Stomach (tissue), 4 donors: ENCODE data around the gene RFX4.

Source experiments
- CTCF ChIP-seq, 7 experiments: fragments of 450-650 bp in 4 of 7; fragments of 200-600 bp in 3 of 7; sonication (generic) in 3 of 7; IDR thresholded peaks; one replicate each; pipeline ENCODE4 v1.5.1; 2016 to 2019; ENCODE audit warnings: antibody characterized with exemption in 7 of 7, control low read depth in 2 of 7, mild to moderate bottlenecking in 1 of 7
- EP300 ChIP-seq: sonication (generic); formaldehyde crosslinking; IDR thresholded peaks from one replicate; pipeline ENCODE4 v1.6.1; 2017; ENCODE audit warnings: antibody characterized with exemption
- POLR2A ChIP-seq, 4 donors: fragments of 450-650 bp; IDR thresholded peaks; one replicate each; pipeline ENCODE4 v1.6.1; 2016; ENCODE audit warnings: antibody characterized with exemption in 4 of 4, control low read depth in 2 of 4, mild to moderate bottlenecking in 1 of 4, moderate library complexity in 1 of 4

DNA sequence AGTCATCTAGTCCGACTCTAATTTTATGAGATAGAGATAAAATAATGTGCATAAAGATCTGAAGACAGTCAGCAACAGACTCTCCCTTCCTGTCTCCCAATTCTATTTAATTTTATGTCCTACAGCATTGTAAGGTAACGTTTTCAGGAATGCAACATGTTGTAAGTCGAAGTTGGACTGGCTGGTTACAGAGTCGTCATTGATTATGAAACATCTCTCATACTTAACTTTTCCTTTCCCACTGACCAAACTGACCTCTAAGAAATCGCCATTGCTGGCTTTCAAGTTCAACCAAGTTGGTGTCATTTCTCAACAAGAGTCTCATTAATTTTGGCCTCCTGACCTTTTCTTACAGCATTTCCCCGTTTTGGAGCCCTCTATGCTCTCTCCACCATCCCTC is 186.7 kb downstream of the RFX4 start:
- TF ChIP-seq EP300 (no peak), CTCF (IDR thresholded peaks at IDR 0.05) (no peak), POLR2A (IDR thresholded peaks at IDR 0.05) (no peak)
